ENCODE measurements around the gene FAM13B. TPM values are rescaled to one million over a fixed set of nuclear protein-coding genes. Genes with fewer than 3 reads are reported as not detected.

The FAM13B gene
- total and polyA plus RNA-seq, 9 of the 15 experiments (the other 6 are each of a cell fraction or from before 2014, with no cell fraction given), result 2.3 to 21.6 (median 14.1) TPM

DNA sequence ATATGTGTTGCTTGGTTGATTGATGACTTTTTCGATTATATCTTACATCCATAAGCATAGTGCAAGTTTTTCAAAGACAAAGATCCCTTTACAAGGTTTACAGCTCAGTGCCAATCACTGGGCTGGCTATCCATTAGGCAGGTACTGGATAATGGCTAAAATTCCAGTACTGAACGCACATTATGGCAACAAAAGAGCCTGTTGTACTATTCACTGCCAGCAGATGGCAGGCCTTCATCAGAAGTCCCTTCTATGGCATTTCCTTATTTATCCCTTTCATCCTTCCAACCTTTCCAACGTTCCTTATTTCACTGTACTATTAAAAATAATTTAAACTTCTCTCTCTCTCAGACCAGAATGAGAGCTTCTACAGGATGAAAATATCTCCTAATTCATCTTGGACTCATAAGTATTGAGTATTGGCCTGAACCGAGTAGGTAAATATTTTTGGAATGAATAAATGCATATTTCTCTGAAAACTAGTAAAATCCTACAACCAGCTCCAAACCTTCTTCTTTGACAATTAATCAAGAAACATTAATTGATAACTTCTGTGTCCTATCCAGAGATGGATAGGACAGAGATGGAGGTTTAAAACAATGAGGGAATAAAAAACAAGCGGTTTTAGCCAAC, 44.3 kb upstream of the FAM13B start (continued):
- TF ChIP-seq ZNF778 (CRISPR knock-in tag; IDR thresholded peaks at IDR 0.05), result no peak
- TF ChIP-seq TCF7L2 (IDR thresholded peaks at IDR 0.05; ENCODE audit: low read depth, low read length), result no peak
- TF ChIP-seq ZZZ3 (IDR thresholded peaks at IDR 0.05), result no peak
- TF ChIP-seq ZNF589 (CRISPR knock-in tag; IDR thresholded peaks at IDR 0.05; ENCODE audit: low read depth), result no peak
- no peak for TF ChIP-seq FOSL1 (tag; conservative IDR thresholded peaks at IDR 0.05)
- TF ChIP-seq KDM1A (IDR thresholded peaks at IDR 0.05), result no peak
- TF ChIP-seq SAFB2 (IDR thresholded peaks at IDR 0.05; ENCODE audit: borderline replicate concordance, low read depth, low read length, severe bottlenecking), result no peak
- TF ChIP-seq KLF1 (tag; IDR thresholded peaks at IDR 0.05), result no peak
- TF ChIP-seq GABPB1 (CRISPR knock-in tag; IDR thresholded peaks at IDR 0.05), result no peak
- TF ChIP-seq, protein P1, sequence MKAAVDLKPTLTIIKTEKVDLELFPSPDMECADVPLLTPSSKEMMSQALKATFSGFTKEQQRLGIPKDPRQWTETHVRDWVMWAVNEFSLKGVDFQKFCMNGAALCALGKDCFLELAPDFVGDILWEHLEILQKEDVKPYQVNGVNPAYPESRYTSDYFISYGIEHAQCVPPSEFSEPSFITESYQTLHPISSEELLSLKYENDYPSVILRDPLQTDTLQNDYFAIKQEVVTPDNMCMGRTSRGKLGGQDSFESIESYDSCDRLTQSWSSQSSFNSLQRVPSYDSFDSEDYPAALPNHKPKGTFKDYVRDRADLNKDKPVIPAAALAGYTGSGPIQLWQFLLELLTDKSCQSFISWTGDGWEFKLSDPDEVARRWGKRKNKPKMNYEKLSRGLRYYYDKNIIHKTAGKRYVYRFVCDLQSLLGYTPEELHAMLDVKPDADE (conservative IDR thresholded peaks at IDR 0.05; ENCODE audit: control insufficient read depth, low read depth, low read length), result no peak
- no peak for TF ChIP-seq HDAC8 (tag; IDR thresholded peaks at IDR 0.05)
- TF ChIP-seq HNRNPLL (IDR thresholded peaks at IDR 0.05; ENCODE audit: low read depth, low read length, poor library complexity, severe bottlenecking), result no peak
- TF ChIP-seq NFE2L1 (tag; IDR thresholded peaks at IDR 0.05; ENCODE audit: borderline replicate concordance, low read depth), result no peak
- TF ChIP-seq, protein P2, sequence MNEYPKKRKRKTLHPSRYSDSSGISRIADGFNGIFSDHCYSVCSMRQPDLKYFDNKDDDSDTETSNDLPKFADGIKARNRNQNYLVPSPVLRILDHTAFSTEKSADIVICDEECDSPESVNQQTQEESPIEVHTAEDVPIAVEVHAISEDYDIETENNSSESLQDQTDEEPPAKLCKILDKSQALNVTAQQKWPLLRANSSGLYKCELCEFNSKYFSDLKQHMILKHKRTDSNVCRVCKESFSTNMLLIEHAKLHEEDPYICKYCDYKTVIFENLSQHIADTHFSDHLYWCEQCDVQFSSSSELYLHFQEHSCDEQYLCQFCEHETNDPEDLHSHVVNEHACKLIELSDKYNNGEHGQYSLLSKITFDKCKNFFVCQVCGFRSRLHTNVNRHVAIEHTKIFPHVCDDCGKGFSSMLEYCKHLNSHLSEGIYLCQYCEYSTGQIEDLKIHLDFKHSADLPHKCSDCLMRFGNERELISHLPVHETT (CRISPR knock-in tag; conservative IDR thresholded peaks at IDR 0.05 in 1 of 2, IDR thresholded peaks at IDR 0.05 in 1 of 2), result no peak
- TF ChIP-seq ZNF143 (CRISPR knock-in tag; IDR thresholded peaks at IDR 0.05), result no peak
- TF ChIP-seq RBBP5 (IDR thresholded peaks at IDR 0.05; ENCODE audit: borderline replicate concordance, insufficient read depth, low read length, poor library complexity, severe bottlenecking), result no peak
- TF ChIP-seq FOXK2 (conservative IDR thresholded peaks at IDR 0.05 in 1 of 2, IDR thresholded peaks at IDR 0.05 in 1 of 2; ENCODE audit: low read depth in 2 of 2), result peak; percentile 57 to 60; a peak in 2 of 4 replicates
- TF ChIP-seq, protein P3, sequence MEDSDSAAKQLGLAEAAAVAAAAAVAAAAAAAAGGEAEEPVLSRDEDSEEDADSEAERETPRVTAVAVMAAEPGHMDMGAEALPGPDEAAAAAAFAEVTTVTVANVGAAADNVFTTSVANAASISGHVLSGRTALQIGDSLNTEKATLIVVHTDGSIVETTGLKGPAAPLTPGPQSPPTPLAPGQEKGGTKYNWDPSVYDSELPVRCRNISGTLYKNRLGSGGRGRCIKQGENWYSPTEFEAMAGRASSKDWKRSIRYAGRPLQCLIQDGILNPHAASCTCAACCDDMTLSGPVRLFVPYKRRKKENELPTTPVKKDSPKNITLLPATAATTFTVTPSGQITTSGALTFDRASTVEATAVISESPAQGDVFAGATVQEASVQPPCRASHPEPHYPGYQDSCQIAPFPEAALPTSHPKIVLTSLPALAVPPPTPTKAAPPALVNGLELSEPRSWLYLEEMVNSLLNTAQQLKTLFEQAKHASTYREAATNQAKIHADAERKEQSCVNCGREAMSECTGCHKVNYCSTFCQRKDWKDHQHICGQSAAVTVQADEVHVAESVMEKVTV (CRISPR knock-in tag; IDR thresholded peaks at IDR 0.05), result peak; percentile 80
- TF ChIP-seq PTBP1 (IDR thresholded peaks at IDR 0.05; ENCODE audit: low read depth, low read length), result no peak
- TF ChIP-seq MXI1 (IDR thresholded peaks at IDR 0.05; ENCODE audit: low read depth, low read length), result no peak
- no peak for TF ChIP-seq CXXC5 (CRISPR knock-in tag; IDR thresholded peaks at IDR 0.05)
